ENCODE data around the gene GPR173.

Gene GPR173

DNA sequence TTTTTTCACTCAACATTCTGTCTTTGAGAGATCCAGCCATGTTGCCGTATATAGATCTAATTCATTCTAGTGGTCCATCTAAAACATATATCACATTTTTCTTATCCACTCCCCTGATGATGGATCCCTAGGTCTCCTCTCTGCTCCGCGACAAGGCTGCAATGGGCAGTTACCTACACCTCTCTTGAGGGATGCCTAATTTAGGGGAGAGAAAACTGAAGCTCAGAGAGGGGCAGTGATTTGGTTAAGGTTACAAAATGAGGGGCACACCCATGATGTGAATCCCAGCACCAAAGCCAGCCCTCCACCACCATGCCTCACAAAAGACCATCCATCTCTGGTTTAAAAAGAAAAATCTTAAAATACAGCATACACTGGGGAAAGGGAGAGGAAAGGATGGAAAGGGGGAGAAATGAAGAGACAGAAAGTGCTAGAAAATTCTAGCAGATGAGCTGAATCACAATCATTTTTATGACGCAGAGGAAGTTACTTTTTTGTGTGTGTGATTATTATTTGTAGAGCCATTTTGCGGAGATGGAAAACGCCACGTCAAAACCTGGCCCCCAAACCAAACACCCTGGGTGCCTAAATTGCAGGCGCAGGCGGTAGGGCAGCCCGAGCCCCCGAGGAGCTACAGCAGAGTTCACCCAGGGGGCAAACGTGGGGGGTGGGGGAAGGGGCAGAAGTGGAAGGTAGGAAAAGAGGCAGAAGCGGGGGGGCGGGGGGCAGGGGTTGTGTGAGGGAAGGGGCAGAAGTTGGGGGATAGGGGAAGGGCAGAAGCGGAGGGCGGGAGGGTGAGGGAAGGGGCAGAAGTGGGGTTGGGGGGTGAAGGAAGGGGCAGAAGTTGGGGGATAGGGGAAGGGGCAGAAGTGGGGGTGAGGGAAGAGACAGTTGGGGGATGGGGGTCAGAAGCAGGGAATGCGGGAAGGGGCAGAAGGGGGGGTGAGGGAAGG lies 32.3 kb downstream of the GPR173 start:
- Mint-ChIP-seq H3K9me3 (peaks cover 2% of the 10 kb centered on the region), H3K4me1 (peaks cover 35% of the 10 kb centered on the region), H3K4me3 (peak overlapping the region; percentile 69), H3K36me3 (peaks cover 50% of the 10 kb centered on the region), H3K27ac (peak overlapping the region; percentile 93)
- DNase-seq (ENCODE audit: low spot score in 2 of 2) (no peak), ATAC-seq (no peak)

DNA sequence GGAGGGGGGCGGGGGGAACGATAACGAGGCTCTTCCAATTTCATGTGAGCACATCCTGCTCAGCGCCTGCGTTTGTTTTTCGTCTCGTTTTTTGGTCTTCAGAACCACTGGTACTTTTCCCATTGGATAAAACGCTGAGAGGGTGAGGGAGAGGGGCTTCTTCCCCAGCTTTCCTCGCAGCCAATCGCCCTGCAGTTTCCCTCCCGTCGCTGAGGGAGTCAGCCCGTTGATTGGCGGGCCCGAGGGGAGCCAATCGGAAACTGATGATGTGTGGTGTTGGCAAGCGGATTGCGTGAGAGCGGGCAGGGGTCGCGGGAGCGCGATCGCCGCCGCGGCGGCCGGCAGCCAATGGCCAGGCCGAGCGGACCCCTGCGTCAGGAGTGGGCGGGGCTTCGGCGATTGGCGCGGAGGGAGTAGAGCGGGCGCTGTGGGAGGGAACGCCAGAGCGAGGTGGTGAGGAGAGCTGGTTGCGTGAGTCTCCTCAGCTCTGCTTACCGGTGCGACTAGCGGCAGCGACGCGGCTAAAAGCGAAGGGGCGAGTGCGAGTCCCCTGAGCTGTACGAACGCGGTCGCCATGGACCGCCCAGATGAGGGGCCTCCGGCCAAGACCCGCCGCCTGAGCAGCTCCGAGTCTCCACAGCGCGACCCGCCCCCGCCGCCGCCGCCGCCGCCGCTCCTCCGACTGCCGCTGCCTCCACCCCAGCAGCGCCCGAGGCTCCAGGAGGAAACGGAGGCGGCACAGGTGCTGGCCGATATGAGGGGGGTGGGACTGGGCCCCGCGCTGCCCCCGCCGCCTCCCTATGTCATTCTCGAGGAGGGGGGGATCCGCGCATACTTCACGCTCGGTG lies 33.6 kb downstream of the GPR173 start, which contains the start of gene TSPYL2:
TSS of gene TSPYL2 (plus strand) at position 443 of the 848 bp plus-strand sequence. CDS start at position 575, 132 bp downstream.
- peak; percentile 91 for ATAC-seq
- no peaks in the 10 kb centered on the region for H3K9me3 Mint-ChIP-seq
- H3K4me1 Mint-ChIP-seq, result peaks cover 48% of the 10 kb centered on the region

DNA sequence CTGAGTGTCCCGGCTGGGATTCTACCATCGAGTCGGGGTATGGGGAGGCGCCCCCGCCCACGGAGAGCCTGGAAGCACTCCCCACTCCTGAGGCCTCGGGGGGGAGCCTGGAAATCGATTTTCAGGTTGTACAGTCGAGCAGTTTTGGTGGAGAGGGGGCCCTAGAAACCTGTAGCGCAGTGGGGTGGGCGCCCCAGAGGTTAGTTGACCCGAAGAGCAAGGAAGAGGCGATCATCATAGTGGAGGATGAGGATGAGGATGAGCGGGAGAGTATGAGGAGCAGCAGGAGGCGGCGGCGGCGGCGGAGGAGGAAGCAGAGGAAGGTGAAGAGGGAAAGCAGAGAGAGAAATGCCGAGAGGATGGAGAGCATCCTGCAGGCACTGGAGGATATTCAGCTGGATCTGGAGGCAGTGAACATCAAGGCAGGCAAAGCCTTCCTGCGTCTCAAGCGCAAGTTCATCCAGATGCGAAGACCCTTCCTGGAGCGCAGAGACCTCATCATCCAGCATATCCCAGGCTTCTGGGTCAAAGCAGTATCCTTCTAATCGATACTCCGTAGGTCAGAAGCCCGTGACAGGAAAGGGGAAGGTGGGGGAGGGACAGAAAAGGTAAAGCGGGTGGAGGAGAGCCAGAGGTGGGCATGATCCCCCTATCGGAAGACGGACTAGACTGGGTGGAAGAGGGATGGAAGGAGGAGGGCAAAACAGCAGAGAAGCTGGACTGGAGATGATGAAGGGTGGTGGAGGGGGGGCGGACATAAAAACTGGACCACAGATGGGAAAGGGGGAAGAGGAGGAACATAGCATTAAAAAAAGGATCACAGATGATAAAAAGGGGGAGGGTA lies 34.4 kb downstream of the GPR173 start:
- Mint-ChIP-seq H3K36me3 (peaks cover 71% of the 10 kb centered on the region), H3K4me3 (peak overlapping the region; percentile 93), H3K27ac (peak overlapping the region; percentile 99), H3K4me1 (peaks cover 56% of the 10 kb centered on the region), H3K9me3 (no peaks in the 10 kb centered on the region)
- DNase-seq (ENCODE audit: low spot score in 2 of 2), result no peak
- ATAC-seq, result no peak

More for the DNA sequence above, 33.6 kb downstream of the GPR173 start, which contains the start of gene TSPYL2:
- H3K36me3 Mint-ChIP-seq, result peaks cover 63% of the 10 kb centered on the region
- H3K27ac Mint-ChIP-seq, result peak within 1 kb of the TSS; percentile 99
- peak within 1 kb of the TSS; percentile 93 for H3K4me3 Mint-ChIP-seq
- DNase-seq (ENCODE audit: low spot score in 2 of 2), result peak; percentile 77 to 92

- peak overlapping the region; percentile 99 for H3K27ac Mint-ChIP-seq
- peak; percentile 2 for ATAC-seq
- peak overlapping the region; percentile 93 for H3K4me3 Mint-ChIP-seq
- no peak for DNase-seq (ENCODE audit: low spot score in 2 of 2)
- peaks cover 82% of the 10 kb centered on the region for H3K36me3 Mint-ChIP-seq
- H3K9me3 Mint-ChIP-seq, result no peaks in the 10 kb centered on the region
- H3K4me1 Mint-ChIP-seq, result peaks cover 67% of the 10 kb centered on the region
These were observed 35.5 kb downstream of the GPR173 start for GRCh38 chrX:53084043-53084570.

DNA sequence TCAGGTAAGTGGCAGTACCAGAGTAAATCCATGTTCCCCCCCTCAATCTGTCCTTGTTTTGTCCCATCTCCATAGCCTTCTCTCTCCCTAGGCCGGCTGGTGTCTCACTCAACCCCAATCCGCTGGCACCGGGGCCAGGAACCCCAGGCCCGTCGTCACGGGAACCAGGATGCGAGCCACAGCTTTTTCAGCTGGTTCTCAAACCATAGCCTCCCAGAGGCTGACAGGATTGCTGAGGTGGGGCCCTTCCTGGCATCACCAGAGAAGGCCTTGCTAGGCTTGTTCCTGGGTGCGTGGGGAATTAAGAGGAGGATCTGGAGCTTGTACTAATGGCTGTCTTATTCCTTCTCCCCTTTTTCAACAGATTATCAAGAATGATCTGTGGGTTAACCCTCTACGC lies 36.3 kb downstream of the GPR173 start:
- DNase-seq (ENCODE audit: low spot score in 2 of 2), result no peak
- Mint-ChIP-seq H3K9me3 (no peaks in the 10 kb centered on the region), H3K4me1 (peaks cover 67% of the 10 kb centered on the region), H3K27ac (peak overlapping the region; percentile 99), H3K4me3 (peak overlapping the region; percentile 93), H3K36me3 (peaks cover 82% of the 10 kb centered on the region)
- ATAC-seq, result no peak

- Mint-ChIP-seq H3K36me3 (peaks cover 80% of the 10 kb centered on the region), H3K9me3 (no peaks in the 10 kb centered on the region), H3K4me1 (peaks cover 67% of the 10 kb centered on the region), H3K4me3 (peak overlapping the region; percentile 21), H3K27ac (peak overlapping the region; percentile 99)
- ATAC-seq, result no peak
- no peak for DNase-seq (ENCODE audit: low spot score in 2 of 2)
These were observed 37.2 kb downstream of the GPR173 start for GRCh38 chrX:53085661-53086229.

GRCh38 chrX:53086464-53086863 lies 37.9 kb downstream of the GPR173 start:
- ATAC-seq (no peak), DNase-seq (ENCODE audit: low spot score in 2 of 2) (no peak)
- Mint-ChIP-seq H3K4me1 (peaks cover 67% of the 10 kb centered on the region), H3K4me3 (no peak overlapping the region), H3K9me3 (no peaks in the 10 kb centered on the region), H3K27ac (peak overlapping the region; percentile 99), H3K36me3 (peaks cover 75% of the 10 kb centered on the region)

GRCh38 chrX:53087388-53087831 lies 38.8 kb downstream of the GPR173 start:
- Mint-ChIP-seq H3K9me3 (no peaks in the 10 kb centered on the region), H3K27ac (peak overlapping the region; percentile 97), H3K4me3 (peak overlapping the region; percentile 84), H3K36me3 (peaks cover 66% of the 10 kb centered on the region), H3K4me1 (peaks cover 67% of the 10 kb centered on the region)
- ATAC-seq (no peak), DNase-seq (ENCODE audit: low spot score in 2 of 2) (no peak)

- H3K36me3 Mint-ChIP-seq, result peaks cover 57% of the 10 kb centered on the region
- ATAC-seq, result peak; percentile 61
- DNase-seq (ENCODE audit: low spot score in 2 of 2), result peak in 1 of 2 donors; percentile 75
- H3K27ac Mint-ChIP-seq, result peak overlapping the region; percentile 97
- H3K4me1 Mint-ChIP-seq, result peaks cover 57% of the 10 kb centered on the region
- H3K4me3 Mint-ChIP-seq, result peak overlapping the region; percentile 84
- no peaks in the 10 kb centered on the region for H3K9me3 Mint-ChIP-seq
These were observed 39.8 kb downstream of the GPR173 start for GRCh38 chrX:53088136-53088974.

- Mint-ChIP-seq H3K9me3 (no peaks in the 10 kb centered on the region), H3K4me1 (peaks cover 47% of the 10 kb centered on the region), H3K27ac (peak overlapping the region; percentile 97), H3K4me3 (peak overlapping the region; percentile 84), H3K36me3 (peaks cover 47% of the 10 kb centered on the region)
- ATAC-seq, result no peak
- peak in 1 of 2 donors; percentile 49 for DNase-seq (ENCODE audit: low spot score in 2 of 2)
These were observed 40.7 kb downstream of the GPR173 start for GRCh38 chrX:53089224-53089842.

GRCh38 chrX:53089925-53090324 lies 41.3 kb downstream of the GPR173 start:
- H3K4me1 Mint-ChIP-seq, result peaks cover 46% of the 10 kb centered on the region
- DNase-seq (ENCODE audit: low spot score in 2 of 2) (no peak), ATAC-seq (no peak)
- no peak overlapping the region for H3K4me3 Mint-ChIP-seq
- no peak overlapping the region for H3K27ac Mint-ChIP-seq
- no peaks in the 10 kb centered on the region for H3K9me3 Mint-ChIP-seq
- peaks cover 45% of the 10 kb centered on the region for H3K36me3 Mint-ChIP-seq

- H3K36me3 Mint-ChIP-seq, result peaks cover 32% of the 10 kb centered on the region
- H3K27ac Mint-ChIP-seq, result no peak overlapping the region
- peaks cover 43% of the 10 kb centered on the region for H3K4me1 Mint-ChIP-seq
- ATAC-seq, result no peak
- no peaks in the 10 kb centered on the region for H3K9me3 Mint-ChIP-seq
- no peak for DNase-seq (ENCODE audit: low spot score in 2 of 2)
- no peak overlapping the region for H3K4me3 Mint-ChIP-seq
These were observed 42.8 kb downstream of the GPR173 start for GRCh38 chrX:53091354-53091753.

- peak in 1 of 2 donors; percentile 79 for DNase-seq (ENCODE audit: low spot score in 2 of 2)
- peak; percentile 79 for ATAC-seq
- H3K27ac Mint-ChIP-seq, result peak overlapping the region; percentile 75
- H3K36me3 Mint-ChIP-seq, result peaks cover 14% of the 10 kb centered on the region
- H3K9me3 Mint-ChIP-seq, result no peaks in the 10 kb centered on the region
- H3K4me1 Mint-ChIP-seq, result peaks cover 24% of the 10 kb centered on the region
- peak overlapping the region; percentile 76 for H3K4me3 Mint-ChIP-seq
These were observed 44.6 kb downstream of the GPR173 start for GRCh38 chrX:53093177-53093655.

All from stimulated activated effector memory CD8-positive, alpha-beta T cell treated with anti-CD3 and anti-CD28 coated beads, Interleukin-12 subunit alpha, Interleukin-12 subunit beta, amount 100 ng/mL, for 72 hours (primary cell).